GM21360 (cell line): ENCODE results near the gene TYW1B.
"Not testable (repeated sequence)": the region's sequence is repeated elsewhere in the genome, so short reads cannot be mapped to it uniquely, and the experiment has no call there.

Source experiments
- ATAC-seq: cut with Tn5 transposase; IDR thresholded peaks from one replicate; pipeline ENCODE4 v1.9.1; 2021; ENCODE audit warnings: mild to moderate bottlenecking, moderate library complexity; ENCODE audit not compliant: unreplicated experiment

The TYW1B gene

DNA sequence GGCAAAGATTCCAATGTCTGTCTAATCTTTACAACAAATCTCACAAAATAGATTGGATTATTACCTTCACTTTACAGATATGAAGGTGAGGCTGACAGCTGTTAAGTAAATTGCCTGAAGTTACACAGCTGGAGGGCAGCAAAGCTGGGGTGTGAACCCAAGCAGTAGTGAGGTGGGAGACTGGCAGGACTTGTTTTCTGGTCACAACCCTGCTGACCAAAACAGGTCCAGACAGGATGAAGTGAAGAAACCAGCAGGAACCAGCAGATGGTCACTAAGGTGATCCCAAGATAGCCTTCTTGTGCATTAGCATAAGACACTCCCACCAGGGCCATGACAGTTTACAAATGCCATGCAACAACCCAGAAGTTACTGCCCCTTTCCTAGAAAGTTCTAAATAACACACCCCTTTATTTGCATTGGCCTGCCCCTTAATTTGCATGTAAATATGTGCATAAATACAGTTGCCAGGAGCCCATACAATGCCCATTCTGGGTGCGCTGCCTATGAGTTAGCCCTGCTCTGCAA is 195.2 kb downstream of the TYW1B start:
- ATAC-seq, result not testable (repeated sequence)

DNA sequence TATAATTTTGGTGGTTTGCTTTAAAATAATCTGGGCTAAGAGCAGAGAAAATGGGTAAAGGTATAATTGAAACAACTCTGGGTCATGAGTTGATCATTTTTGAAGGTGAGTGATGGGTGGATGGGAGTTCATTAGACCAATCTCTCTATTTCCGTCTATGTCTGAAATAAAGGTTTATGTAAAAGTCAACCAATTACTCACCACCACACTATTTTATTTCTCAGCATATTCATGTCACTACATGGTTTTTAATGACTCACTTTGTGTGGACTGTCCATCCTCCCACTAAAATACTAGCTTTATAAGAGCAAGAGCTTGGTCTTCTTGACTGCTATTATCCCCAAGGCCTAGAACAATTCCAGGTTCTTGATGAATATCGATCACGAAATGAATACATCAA is 199.6 kb downstream of the TYW1B start:
- ATAC-seq, result not testable (repeated sequence)

DNA sequence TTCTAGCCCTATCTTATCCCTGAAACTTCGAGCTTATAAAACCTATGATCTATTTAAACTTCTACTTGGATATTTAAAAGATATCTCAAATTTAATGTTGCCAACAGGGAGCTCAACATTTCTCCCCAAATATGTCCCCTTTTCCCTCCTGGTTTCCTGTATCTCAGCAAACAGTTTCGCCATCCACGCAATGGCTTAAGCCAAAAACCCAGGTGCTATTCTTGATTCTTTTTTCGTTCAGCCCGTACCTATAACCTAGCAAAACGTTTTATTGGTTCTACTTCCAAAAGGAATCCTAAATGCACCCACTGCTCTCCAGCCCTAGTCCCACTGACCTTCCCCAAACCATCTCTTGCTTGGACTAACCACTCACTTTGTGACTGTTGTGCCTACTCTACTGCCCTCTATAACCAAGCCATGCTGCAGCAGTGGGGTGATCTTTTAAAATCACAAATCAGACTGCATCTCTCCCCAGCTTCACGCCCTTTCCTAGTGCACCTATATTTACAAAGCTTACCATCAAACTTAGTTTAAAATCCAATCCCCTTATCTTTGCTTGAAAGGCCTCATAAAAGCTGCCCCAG is 201.5 kb downstream of the TYW1B start:
- peak; percentile 18 for ATAC-seq

- ATAC-seq, result peak; percentile 89
These were observed 202.1 kb downstream of the TYW1B start for GRCh38 chr7:72625721-72626423.

GRCh38 chr7:72622532-72622931 is 205.5 kb downstream of the TYW1B start:
- ATAC-seq, result no peak

- ATAC-seq, result not testable (repeated sequence)
These were observed 206.2 kb downstream of the TYW1B start for GRCh38 chr7:72621761-72622187.

DNA sequence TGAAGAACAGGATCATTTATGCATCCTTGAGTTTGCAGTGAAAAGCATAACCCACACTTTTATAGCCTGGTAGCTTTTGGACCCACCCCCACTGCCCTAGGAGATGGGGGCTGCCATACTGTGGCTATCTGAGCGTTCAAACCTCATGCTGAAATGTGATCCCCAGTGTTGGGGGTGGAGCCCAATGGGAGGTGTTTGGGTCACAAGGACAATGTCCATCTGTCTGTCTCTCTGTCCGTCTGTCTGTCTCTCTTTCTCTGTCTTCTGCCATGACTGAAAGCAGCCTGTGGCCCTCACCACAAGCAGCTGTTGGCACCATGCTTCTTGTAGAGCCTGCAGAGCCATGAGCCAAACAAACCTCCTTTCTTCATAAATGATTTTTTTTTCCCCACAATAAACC is 207.1 kb downstream of the TYW1B start:
- ATAC-seq, result not testable (repeated sequence)

- not testable (repeated sequence) for ATAC-seq
These were observed 209.4 kb downstream of the TYW1B start for GRCh38 chr7:72618435-72619180.

GRCh38 chr7:72609761-72610160 is 218.2 kb downstream of the TYW1B start:
- not testable (repeated sequence) for ATAC-seq

GRCh38 chr7:72607988-72608387 is 220.0 kb downstream of the TYW1B start:
- not testable (repeated sequence) for ATAC-seq

GRCh38 chr7:72605863-72606431 is 222.1 kb downstream of the TYW1B start:
- ATAC-seq, result not testable (repeated sequence)

DNA sequence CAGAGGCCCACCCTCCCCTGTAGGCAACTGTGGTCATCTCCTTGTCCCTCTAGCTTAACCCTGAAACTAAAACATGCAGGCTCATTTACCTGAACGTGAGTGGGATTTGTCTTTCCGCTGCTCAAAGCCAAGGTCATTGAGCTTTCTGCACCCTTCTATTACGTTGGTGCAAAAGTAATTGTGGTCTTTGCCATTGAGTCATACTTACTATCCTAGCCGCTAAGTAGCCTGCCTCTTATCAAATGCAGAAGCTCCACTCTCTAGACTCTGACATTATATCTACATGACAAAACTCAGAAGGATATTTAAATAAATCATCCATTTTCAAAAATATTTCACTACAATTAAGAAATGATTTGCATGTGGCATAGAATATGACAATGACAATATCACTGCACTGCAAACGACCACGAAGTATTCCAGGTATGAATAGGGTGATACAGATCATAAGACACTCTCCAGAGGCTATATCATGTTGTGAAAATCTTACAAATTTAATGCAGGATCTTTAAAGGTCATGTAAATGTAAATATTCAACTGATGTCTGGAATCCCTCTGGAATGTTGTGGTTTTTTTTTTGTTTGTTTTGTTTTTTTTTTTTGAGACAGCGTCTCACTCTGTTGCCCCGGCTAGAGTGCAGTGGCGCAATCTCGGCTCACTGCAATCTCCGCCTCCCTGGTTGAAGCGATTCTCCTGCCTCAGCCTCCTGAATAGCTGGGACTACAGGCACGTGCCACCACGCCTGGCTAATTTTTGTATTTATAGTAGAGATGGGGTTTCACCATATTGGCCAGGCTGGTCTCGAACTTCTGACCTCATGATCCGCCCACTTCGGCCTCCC is 223.0 kb downstream of the TYW1B start:
- not testable (repeated sequence) for ATAC-seq

- not testable (repeated sequence) for ATAC-seq
These were observed 224.5 kb downstream of the TYW1B start for GRCh38 chr7:72603476-72603875.

- no peak for ATAC-seq
These were observed 224.9 kb downstream of the TYW1B start for GRCh38 chr7:72603073-72603472.

GRCh38 chr7:72601683-72602082 is 226.3 kb downstream of the TYW1B start:
- ATAC-seq, result not testable (repeated sequence)

GRCh38 chr7:72590023-72590422 is 238.0 kb downstream of the TYW1B start:
- not testable (repeated sequence) for ATAC-seq

DNA sequence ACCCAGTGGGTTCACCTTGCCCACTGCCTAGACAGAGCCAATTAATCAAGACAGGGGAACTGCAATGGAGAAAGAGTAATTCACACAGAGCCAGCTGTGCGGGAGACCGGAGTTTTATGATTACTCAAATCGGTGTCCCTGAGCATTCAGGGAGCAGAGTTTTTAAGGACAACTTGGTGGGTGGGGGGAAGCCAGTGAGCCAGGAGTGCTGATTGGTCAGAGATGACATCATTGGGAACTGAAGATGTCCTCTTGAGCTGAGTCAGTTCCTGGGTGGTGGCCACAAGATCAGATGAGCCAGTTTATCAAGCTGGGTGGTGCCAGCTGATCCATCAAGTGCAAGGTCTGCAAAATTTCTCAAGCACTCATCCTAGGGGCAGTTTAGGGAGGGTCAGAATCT is 240.7 kb downstream of the TYW1B start:
- not testable (repeated sequence) for ATAC-seq

GRCh38 chr7:72584576-72584975 is 243.4 kb downstream of the TYW1B start:
- not testable (repeated sequence) for ATAC-seq

DNA sequence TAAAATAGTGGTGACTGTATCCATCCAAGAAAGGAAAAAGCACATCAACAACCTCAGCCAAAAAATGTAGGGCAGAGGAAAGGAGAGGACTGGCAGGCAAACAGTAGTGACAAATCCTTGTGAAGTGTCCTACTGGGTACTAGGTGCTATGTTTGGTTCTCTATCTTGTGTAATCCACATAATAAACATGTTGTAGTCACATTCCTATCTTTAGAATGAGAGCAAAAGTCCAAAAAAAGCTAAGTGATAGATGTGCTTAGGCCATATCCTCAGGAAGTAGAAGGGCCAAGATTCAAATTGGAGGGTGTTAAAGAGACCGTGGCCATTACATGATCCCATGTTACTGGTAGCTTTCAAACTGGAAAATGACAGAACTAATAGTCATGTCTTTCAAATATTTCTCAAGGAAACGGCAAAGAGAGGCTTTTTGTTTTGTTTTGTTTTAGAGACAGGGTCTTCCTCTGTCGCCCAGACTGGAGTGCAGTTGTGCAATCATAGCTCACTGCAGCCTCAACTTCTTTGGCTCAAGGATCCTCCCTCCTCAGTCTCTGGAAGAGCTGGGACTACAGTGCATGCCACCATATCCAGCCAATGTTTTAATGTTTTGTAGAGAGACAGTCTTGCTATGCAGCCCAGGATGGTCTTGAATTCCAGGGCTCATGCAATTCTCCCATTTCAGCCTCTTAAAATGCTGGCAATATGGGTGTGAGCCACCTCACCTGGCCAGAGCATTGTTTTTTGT is 244.2 kb downstream of the TYW1B start:
- not testable (repeated sequence) for ATAC-seq
